GM23338 (cell line): ENCODE results near the gene NME1. TPM values are rescaled to one million over a fixed set of nuclear protein-coding genes. Genes with fewer than 3 reads are reported as not detected.

ENCODE experiments used
- ATAC-seq: fragments of 200-7000 bp; cut with Tn5 transposase; 3 replicates; pipeline ENCODE4 v1.9.1; 2020
- DNase-seq: peaks from one replicate; pipeline ENCODE4 v3.0.0-alpha.2; 2015; ENCODE audit warnings: low spot score
- H2AFZ ChIP-seq: fragments of 200-600 bp; sonication (generic); 2 replicates; pipeline ENCODE4 v1.8.0; 2016; ENCODE audit warnings: antibody characterized with exemption, mild to moderate bottlenecking, moderate library complexity
- H3F3A ChIP-seq: fragments of 200-600 bp; sonication (generic); replicated peaks from 2 replicates; pipeline ENCODE4 v1.8.0; 2017; ENCODE audit warnings: antibody characterized with exemption, mixed run types, low read depth
- H3K27ac ChIP-seq: fragments of 200-600 bp; sonication (generic); 2 replicates; pipeline ENCODE4 v1.6.1; 2016; ENCODE audit warnings: low read depth
- H3K27me3 ChIP-seq: fragments of 200-600 bp; sonication (generic); 2 replicates; pipeline ENCODE4 v1.8.0; 2016; ENCODE audit warnings: mild to moderate bottlenecking, mixed run types, moderate library complexity; ENCODE audit not compliant: insufficient read depth
- H3K36me3 ChIP-seq: fragments of 200-600 bp; sonication (generic); 2 replicates; pipeline ENCODE4 v1.8.0; 2016; ENCODE audit warnings: mild to moderate bottlenecking; ENCODE audit not compliant: insufficient read depth
- H3K4me1 ChIP-seq: fragments of 200-600 bp; sonication (generic); 2 replicates; pipeline ENCODE4 v1.8.0; 2016; ENCODE audit warnings: mild to moderate bottlenecking, moderate library complexity; ENCODE audit not compliant: insufficient read depth
- H3K4me2 ChIP-seq: fragments of 200-600 bp; sonication (generic); 2 replicates; pipeline ENCODE4 v1.7.1; 2017; ENCODE audit warnings: mixed run types
- H3K4me3 ChIP-seq: fragments of 200-600 bp; sonication (generic); 2 replicates; pipeline ENCODE4 v1.6.1; 2016; ENCODE audit warnings: mixed run types
- H3K79me2 ChIP-seq: fragments of 200-600 bp; sonication (generic); replicated peaks from 2 replicates; pipeline ENCODE4 v1.8.0; 2017; ENCODE audit warnings: mild to moderate bottlenecking; ENCODE audit not compliant: insufficient read depth
- H3K9me2 ChIP-seq: fragments of 200-600 bp; sonication (generic); 2 replicates; pipeline ENCODE4 v1.8.0; 2017; ENCODE audit not compliant: insufficient read depth
- H4K20me1 ChIP-seq: fragments of 200-600 bp; sonication (generic); replicated peaks from 2 replicates; pipeline ENCODE4 v1.8.0; 2017; ENCODE audit warnings: mild to moderate bottlenecking; ENCODE audit not compliant: insufficient read depth
- H3K27ac Mint-ChIP-seq: 2 replicates; pipeline ENCODE4 v1.8.0; 2020; ENCODE audit warnings: inconsistent platforms, mild to moderate bottlenecking, moderate library complexity, mixed read lengths
- H3K27me3 Mint-ChIP-seq: 3 replicates; pipeline ENCODE4 v1.8.0; 2022; ENCODE audit warnings: low read depth, mild to moderate bottlenecking, moderate library complexity, mixed read lengths, inconsistent platforms; ENCODE audit not compliant: insufficient read depth, poor library complexity
- H3K36me3 Mint-ChIP-seq: 3 replicates; pipeline ENCODE4 v1.8.0; 2021; ENCODE audit warnings: low read depth, mild to moderate bottlenecking, inconsistent platforms, moderate library complexity, mixed read lengths
- H3K4me1 Mint-ChIP-seq: 3 replicates; pipeline ENCODE4 v1.8.0; 2020; ENCODE audit warnings: mild to moderate bottlenecking, inconsistent platforms, mixed read lengths
- H3K4me3 Mint-ChIP-seq: 3 replicates; pipeline ENCODE4 v1.8.0; 2021; ENCODE audit warnings: moderate library complexity, mild to moderate bottlenecking, inconsistent platforms, mixed read lengths
- H3K9me3 Mint-ChIP-seq: 3 replicates; pipeline ENCODE4 v1.8.0; 2020; ENCODE audit warnings: moderate library complexity, mild to moderate bottlenecking, inconsistent platforms, mixed read lengths
- CREB1 ChIP-seq: fragments of 250-450 bp; sonication (Bioruptor Pico); IDR thresholded peaks from 2 replicates; pipeline ENCODE4 v1.5.0; 2020; ENCODE audit warnings: low read depth, mild to moderate bottlenecking, moderate library complexity
- CTCF ChIP-seq, 2 experiments: fragments of 200-600 bp in 1 of 2; sonication (generic) in 1 of 2; conservative IDR thresholded peaks; 2 replicates each; pipeline versions ENCODE4 v1.5.1 to v1.6.1; 2016 to 2017; ENCODE audit warnings: antibody characterized with exemption in 2 of 2, low read depth in 2 of 2, mild to moderate bottlenecking in 2 of 2, moderate library complexity in 1 of 2
- EZH2phosphoT487 ChIP-seq: fragments of 200-600 bp; sonication (generic); IDR thresholded peaks from one replicate; pipeline ENCODE4 v1.8.1; 2018; ENCODE audit warnings: antibody characterized with exemption; ENCODE audit not compliant: unreplicated experiment
- JUNB ChIP-seq: IDR thresholded peaks from one replicate; pipeline ENCODE4 v1.6.1; 2016; ENCODE audit warnings: antibody characterized with exemption; ENCODE audit not compliant: unreplicated experiment
- POLR2AphosphoS5 ChIP-seq: IDR thresholded peaks from 2 replicates; pipeline ENCODE4 v1.6.1; 2016; ENCODE audit warnings: antibody characterized with exemption, low read depth
- STAT1 ChIP-seq: IDR thresholded peaks from one replicate; pipeline ENCODE4 v1.6.1; 2016; ENCODE audit warnings: antibody characterized with exemption; ENCODE audit not compliant: unreplicated experiment
- ZNF114 ChIP-seq: fragments of 250-450 bp; sonication (Bioruptor Pico); IDR thresholded peaks from 2 replicates; pipeline ENCODE4 v1.5.0; 2020; ENCODE audit warnings: mild to moderate bottlenecking, moderate library complexity
- ZNF331 ChIP-seq: fragments of 250-450 bp; sonication (Bioruptor Pico); IDR thresholded peaks from 2 replicates; pipeline ENCODE4 v1.5.0; 2020; ENCODE audit warnings: low read depth, mild to moderate bottlenecking, moderate library complexity
- polyA plus RNA-seq: library from polyadenylated mRNA; unstranded; fragments of >200 nt; fragmentation: Nextera tagmentation; extraction: Ambion mirVana; gene quantifications from 2 replicates; pipeline ENCODE4 v1.2.1, GENCODE V29; 2016
- total RNA-seq: library from RNA; depleted of rRNA; stranded (reverse); fragments of >200 nt; shearing (Covaris generic); gene quantifications from 2 replicates; pipeline ENCODE4 v1.2.3, GENCODE V29; 2014
- TF ChIP-seq, protein P1 (sequence below): IDR thresholded peaks from one replicate; pipeline ENCODE4 v1.6.1; 2018; ENCODE audit warnings: antibody characterized with exemption; ENCODE audit not compliant: unreplicated experiment
- TF ChIP-seq, protein P2 (sequence below): IDR thresholded peaks from 2 replicates; pipeline ENCODE4 v1.6.1; 2016; ENCODE audit warnings: antibody characterized with exemption
- TF ChIP-seq, protein P3 (sequence below): fragments of 250-450 bp; sonication (Bioruptor Pico); IDR thresholded peaks from 2 replicates; pipeline ENCODE4 v1.5.0; 2020; ENCODE audit warnings: mild to moderate bottlenecking, moderate library complexity

The NME1 gene
- total and polyA plus RNA-seq, 2 experiments from 2014 or later = 159 to 534 TPM

DNA sequence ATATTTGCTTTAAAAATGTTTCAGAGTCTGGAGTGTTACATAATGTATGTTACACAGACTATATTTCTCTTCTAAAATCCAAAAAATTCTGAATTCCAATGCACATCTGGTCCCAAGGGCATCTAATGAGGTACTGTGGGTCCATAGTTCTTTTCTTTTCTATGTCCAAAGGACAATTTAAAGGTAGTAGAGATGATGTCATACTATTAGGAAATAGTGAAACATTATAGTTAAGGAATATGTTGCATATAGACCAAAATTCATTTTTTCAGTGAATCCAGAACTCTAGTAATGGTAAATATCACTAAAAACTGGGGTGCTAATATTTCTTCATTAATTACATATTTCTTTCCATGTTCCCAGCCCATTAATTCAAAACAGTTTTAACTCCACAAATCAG is 35.8 kb downstream of the NME1 start (continued):
- TF ChIP-seq, protein P1, sequence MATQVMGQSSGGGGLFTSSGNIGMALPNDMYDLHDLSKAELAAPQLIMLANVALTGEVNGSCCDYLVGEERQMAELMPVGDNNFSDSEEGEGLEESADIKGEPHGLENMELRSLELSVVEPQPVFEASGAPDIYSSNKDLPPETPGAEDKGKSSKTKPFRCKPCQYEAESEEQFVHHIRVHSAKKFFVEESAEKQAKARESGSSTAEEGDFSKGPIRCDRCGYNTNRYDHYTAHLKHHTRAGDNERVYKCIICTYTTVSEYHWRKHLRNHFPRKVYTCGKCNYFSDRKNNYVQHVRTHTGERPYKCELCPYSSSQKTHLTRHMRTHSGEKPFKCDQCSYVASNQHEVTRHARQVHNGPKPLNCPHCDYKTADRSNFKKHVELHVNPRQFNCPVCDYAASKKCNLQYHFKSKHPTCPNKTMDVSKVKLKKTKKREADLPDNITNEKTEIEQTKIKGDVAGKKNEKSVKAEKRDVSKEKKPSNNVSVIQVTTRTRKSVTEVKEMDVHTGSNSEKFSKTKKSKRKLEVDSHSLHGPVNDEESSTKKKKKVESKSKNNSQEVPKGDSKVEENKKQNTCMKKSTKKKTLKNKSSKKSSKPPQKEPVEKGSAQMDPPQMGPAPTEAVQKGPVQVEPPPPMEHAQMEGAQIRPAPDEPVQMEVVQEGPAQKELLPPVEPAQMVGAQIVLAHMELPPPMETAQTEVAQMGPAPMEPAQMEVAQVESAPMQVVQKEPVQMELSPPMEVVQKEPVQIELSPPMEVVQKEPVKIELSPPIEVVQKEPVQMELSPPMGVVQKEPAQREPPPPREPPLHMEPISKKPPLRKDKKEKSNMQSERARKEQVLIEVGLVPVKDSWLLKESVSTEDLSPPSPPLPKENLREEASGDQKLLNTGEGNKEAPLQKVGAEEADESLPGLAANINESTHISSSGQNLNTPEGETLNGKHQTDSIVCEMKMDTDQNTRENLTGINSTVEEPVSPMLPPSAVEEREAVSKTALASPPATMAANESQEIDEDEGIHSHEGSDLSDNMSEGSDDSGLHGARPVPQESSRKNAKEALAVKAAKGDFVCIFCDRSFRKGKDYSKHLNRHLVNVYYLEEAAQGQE = no peak
- TF ChIP-seq EZH2phosphoT487 (no peak), STAT1 (no peak), JUNB (no peak), CTCF (conservative IDR thresholded peaks at IDR 0.05; ENCODE audit: low read depth in 2 of 2) (no peak), ZNF114 (CRISPR knock-in tag) (no peak), CREB1 (no peak), POLR2AphosphoS5 (no peak), ZNF331 (CRISPR knock-in tag) (no peak)
- TF ChIP-seq, protein P2, sequence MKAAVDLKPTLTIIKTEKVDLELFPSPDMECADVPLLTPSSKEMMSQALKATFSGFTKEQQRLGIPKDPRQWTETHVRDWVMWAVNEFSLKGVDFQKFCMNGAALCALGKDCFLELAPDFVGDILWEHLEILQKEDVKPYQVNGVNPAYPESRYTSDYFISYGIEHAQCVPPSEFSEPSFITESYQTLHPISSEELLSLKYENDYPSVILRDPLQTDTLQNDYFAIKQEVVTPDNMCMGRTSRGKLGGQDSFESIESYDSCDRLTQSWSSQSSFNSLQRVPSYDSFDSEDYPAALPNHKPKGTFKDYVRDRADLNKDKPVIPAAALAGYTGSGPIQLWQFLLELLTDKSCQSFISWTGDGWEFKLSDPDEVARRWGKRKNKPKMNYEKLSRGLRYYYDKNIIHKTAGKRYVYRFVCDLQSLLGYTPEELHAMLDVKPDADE = no peak

- no peaks in the 10 kb centered on the region for H3K79me2 ChIP-seq
- H3K27me3 ChIP-seq = no peaks in the 10 kb centered on the region
- no peaks in the 10 kb centered on the region for H3K9me3 Mint-ChIP-seq
- no peak overlapping the region for H3K27ac ChIP-seq
- H3K27ac Mint-ChIP-seq = no peak overlapping the region
- DNase-seq (no peak), ATAC-seq (no peak)
- H3K36me3 ChIP-seq = peaks cover 55% of the 10 kb centered on the region
- H3K4me1 ChIP-seq = no peaks in the 10 kb centered on the region
- H3K4me3 ChIP-seq = no peak overlapping the region
- H4K20me1 ChIP-seq = peaks cover 6% of the 10 kb centered on the region; the same call in 1 of the 2 replicates
- peaks cover 77% of the 10 kb centered on the region for H3K36me3 Mint-ChIP-seq
- no peaks in the 10 kb centered on the region for H3K4me1 Mint-ChIP-seq
- H3K9me2 ChIP-seq = no peaks in the 10 kb centered on the region
- no peaks in the 10 kb centered on the region for H3F3A ChIP-seq
- H3K27me3 Mint-ChIP-seq = peaks cover 6% of the 10 kb centered on the region
- H2AFZ ChIP-seq = no peak overlapping the region
- no peak overlapping the region for H3K4me2 ChIP-seq
- no peak overlapping the region for H3K4me3 Mint-ChIP-seq
- TF ChIP-seq CREB1 (no peak), EZH2phosphoT487 (no peak), POLR2AphosphoS5 (no peak), STAT1 (no peak), ZNF114 (CRISPR knock-in tag) (no peak), ZNF331 (CRISPR knock-in tag) (no peak)
- TF ChIP-seq, protein P2 = no peak
- TF ChIP-seq, protein P3, sequence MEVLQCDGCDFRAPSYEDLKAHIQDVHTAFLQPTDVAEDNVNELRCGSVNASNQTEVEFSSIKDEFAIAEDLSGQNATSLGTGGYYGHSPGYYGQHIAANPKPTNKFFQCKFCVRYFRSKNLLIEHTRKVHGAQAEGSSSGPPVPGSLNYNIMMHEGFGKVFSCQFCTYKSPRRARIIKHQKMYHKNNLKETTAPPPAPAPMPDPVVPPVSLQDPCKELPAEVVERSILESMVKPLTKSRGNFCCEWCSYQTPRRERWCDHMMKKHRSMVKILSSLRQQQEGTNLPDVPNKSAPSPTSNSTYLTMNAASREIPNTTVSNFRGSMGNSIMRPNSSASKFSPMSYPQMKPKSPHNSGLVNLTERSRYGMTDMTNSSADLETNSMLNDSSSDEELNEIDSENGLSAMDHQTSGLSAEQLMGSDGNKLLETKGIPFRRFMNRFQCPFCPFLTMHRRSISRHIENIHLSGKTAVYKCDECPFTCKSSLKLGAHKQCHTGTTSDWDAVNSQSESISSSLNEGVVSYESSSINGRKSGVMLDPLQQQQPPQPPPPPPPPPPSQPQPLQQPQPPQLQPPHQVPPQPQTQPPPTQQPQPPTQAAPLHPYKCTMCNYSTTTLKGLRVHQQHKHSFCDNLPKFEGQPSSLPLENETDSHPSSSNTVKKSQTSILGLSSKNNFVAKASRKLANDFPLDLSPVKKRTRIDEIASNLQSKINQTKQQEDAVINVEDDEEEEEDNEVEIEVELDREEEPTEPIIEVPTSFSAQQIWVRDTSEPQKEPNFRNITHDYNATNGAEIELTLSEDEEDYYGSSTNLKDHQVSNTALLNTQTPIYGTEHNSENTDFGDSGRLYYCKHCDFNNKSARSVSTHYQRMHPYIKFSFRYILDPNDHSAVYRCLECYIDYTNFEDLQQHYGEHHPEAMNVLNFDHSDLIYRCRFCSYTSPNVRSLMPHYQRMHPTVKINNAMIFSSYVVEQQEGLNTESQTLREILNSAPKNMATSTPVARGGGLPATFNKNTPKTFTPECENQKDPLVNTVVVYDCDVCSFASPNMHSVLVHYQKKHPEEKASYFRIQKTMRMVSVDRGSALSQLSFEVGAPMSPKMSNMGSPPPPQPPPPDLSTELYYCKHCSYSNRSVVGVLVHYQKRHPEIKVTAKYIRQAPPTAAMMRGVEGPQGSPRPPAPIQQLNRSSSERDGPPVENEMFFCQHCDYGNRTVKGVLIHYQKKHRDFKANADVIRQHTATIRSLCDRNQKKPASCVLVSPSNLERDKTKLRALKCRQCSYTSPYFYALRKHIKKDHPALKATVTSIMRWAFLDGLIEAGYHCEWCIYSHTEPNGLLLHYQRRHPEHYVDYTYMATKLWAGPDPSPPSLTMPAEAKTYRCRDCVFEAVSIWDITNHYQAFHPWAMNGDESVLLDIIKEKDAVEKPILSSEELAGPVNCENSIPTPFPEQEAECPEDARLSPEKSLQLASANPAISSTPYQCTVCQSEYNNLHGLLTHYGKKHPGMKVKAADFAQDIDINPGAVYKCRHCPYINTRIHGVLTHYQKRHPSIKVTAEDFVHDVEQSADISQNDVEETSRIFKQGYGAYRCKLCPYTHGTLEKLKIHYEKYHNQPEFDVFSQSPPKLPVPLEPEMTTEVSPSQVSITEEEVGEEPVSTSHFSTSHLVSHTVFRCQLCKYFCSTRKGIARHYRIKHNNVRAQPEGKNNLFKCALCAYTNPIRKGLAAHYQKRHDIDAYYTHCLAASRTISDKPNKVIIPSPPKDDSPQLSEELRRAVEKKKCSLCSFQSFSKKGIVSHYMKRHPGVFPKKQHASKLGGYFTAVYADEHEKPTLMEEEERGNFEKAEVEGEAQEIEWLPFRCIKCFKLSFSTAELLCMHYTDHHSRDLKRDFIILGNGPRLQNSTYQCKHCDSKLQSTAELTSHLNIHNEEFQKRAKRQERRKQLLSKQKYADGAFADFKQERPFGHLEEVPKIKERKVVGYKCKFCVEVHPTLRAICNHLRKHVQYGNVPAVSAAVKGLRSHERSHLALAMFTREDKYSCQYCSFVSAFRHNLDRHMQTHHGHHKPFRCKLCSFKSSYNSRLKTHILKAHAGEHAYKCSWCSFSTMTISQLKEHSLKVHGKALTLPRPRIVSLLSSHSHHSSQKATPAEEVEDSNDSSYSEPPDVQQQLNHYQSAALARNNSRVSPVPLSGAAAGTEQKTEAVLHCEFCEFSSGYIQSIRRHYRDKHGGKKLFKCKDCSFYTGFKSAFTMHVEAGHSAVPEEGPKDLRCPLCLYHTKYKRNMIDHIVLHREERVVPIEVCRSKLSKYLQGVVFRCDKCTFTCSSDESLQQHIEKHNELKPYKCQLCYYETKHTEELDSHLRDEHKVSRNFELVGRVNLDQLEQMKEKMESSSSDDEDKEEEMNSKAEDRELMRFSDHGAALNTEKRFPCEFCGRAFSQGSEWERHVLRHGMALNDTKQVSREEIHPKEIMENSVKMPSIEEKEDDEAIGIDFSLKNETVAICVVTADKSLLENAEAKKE (CRISPR knock-in tag) = no peak
Measured at GRCh38 chr17:51189628-51190027, 36.3 kb downstream of the NME1 start.
